ENCODE measurements around the gene PHIP.

The PHIP gene

DNA sequence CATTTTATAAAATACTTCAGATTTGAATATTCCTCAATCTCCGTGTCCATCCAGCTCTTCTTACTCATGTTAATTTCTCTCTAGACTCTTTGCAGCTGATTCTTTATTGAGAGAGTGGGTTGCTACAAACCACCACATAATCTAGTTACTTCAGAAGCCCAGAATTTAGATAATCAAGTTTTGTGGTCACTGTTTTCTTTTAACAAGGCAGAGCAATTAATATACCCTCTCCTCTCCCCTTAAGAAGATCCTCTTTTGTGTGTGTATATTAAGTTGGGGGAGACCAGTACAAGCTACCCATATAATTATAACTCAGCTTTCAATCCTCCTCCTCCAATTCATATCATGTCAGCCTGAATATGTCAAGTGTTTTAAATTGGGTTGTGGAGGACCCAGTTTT lies 115.6 kb downstream of the PHIP start:
- TF ChIP-seq CTCF (IDR thresholded peaks at IDR 0.05; ENCODE audit: low read length) (no peak), EZH2 (IDR thresholded peaks at IDR 0.05; ENCODE audit: borderline replicate concordance, low read length) (no peak)
- H3K9ac ChIP-seq (ENCODE audit: low read length): no peak overlapping the region
- H4K20me1 ChIP-seq (ENCODE audit: insufficient read depth, low read length): no peaks in the 10 kb centered on the region
- H3K4me2 ChIP-seq (ENCODE audit: low read length): no peak overlapping the region
- peaks cover 82% of the 10 kb centered on the region for H3K36me3 ChIP-seq (ENCODE audit: insufficient read depth, low read length)
- H3K9me2 ChIP-seq (ENCODE audit: low read depth, low read length): no peaks in the 10 kb centered on the region
- H3F3A ChIP-seq (ENCODE audit: insufficient read depth, low read length): no peaks in the 10 kb centered on the region
- no peaks in the 10 kb centered on the region for H3K9me3 ChIP-seq (ENCODE audit: low read length)
- no peaks in the 10 kb centered on the region for H3K4me1 ChIP-seq (ENCODE audit: insufficient read depth, low read length, severe bottlenecking)
- H2AFZ ChIP-seq (ENCODE audit: low read length): no peak overlapping the region
- no peaks in the 10 kb centered on the region for H3K27me3 ChIP-seq (ENCODE audit: insufficient read depth, low read length)
- no peak overlapping the region for H3K4me3 ChIP-seq (ENCODE audit: low read depth, low read length, poor library complexity, severe bottlenecking)
- H3K27ac ChIP-seq (ENCODE audit: low read depth, low read length, poor library complexity, severe bottlenecking): no peak overlapping the region
- H3K79me2 ChIP-seq (ENCODE audit: insufficient read depth, low read length): no peaks in the 10 kb centered on the region

DNA sequence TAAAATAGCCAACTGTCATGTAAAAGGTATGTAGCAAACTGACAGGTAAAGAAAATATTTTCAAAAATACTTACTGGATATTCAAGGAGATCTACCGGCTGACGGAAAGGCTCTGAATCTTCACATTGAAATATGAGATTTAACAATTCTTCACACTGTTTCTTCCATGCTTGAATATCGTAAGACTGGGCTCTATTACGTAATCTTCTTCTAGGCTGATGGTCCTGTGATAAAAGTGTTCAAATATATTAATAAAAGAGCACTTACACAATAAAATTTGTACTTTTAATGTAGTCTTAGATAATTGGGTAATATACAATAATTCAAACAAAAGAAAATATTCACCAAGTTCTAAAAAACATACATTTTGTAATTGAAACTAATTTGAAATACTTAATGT lies 123.3 kb downstream of the PHIP start:
- no peaks in the 10 kb centered on the region for H4K20me1 ChIP-seq (ENCODE audit: insufficient read depth, low read length)
- no peak overlapping the region for H3K4me2 ChIP-seq (ENCODE audit: low read length)
- H2AFZ ChIP-seq (ENCODE audit: low read length): no peak overlapping the region
- H3K36me3 ChIP-seq (ENCODE audit: insufficient read depth, low read length): peaks cover 98% of the 10 kb centered on the region
- H3K9ac ChIP-seq (ENCODE audit: low read length): no peak overlapping the region
- H3K4me3 ChIP-seq (ENCODE audit: low read depth, low read length, poor library complexity, severe bottlenecking): no peak overlapping the region
- no peaks in the 10 kb centered on the region for H3F3A ChIP-seq (ENCODE audit: insufficient read depth, low read length)
- TF ChIP-seq EZH2 (IDR thresholded peaks at IDR 0.05; ENCODE audit: borderline replicate concordance, low read length) (no peak), CTCF (IDR thresholded peaks at IDR 0.05; ENCODE audit: low read length) (no peak)
- no peaks in the 10 kb centered on the region for H3K9me2 ChIP-seq (ENCODE audit: low read depth, low read length)
- H3K79me2 ChIP-seq (ENCODE audit: insufficient read depth, low read length): no peaks in the 10 kb centered on the region
- no peaks in the 10 kb centered on the region for H3K9me3 ChIP-seq (ENCODE audit: low read length)
- no peak overlapping the region for H3K27ac ChIP-seq (ENCODE audit: low read depth, low read length, poor library complexity, severe bottlenecking)
- no peaks in the 10 kb centered on the region for H3K4me1 ChIP-seq (ENCODE audit: insufficient read depth, low read length, severe bottlenecking)
- no peaks in the 10 kb centered on the region for H3K27me3 ChIP-seq (ENCODE audit: insufficient read depth, low read length)

DNA sequence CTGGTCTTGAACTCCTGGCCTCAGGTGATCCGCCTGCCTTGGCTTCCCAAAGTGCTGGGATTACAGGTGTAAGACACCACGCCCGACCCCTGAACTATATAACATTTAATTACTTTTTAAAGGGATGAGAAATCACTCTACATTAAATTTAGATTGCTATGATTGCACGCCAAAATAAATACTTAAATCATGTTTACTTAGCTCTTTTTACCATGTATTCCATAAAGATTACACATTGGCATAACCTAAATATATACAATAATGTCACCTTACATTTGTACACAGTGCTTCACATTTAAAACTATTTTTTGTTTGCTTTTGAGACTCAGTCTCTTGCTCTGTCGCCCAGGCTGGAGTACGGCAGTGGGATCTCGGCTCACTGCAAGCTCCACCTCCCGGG lies 124.3 kb downstream of the PHIP start:
- peaks cover 98% of the 10 kb centered on the region for H3K36me3 ChIP-seq (ENCODE audit: insufficient read depth, low read length)
- no peak overlapping the region for H3K4me3 ChIP-seq (ENCODE audit: low read depth, low read length, poor library complexity, severe bottlenecking)
- H2AFZ ChIP-seq (ENCODE audit: low read length): no peak overlapping the region
- no peaks in the 10 kb centered on the region for H3F3A ChIP-seq (ENCODE audit: insufficient read depth, low read length)
- H3K27me3 ChIP-seq (ENCODE audit: insufficient read depth, low read length): no peaks in the 10 kb centered on the region
- H3K4me2 ChIP-seq (ENCODE audit: low read length): no peak overlapping the region
- no peak for TF ChIP-seq CTCF (IDR thresholded peaks at IDR 0.05; ENCODE audit: low read length)
- TF ChIP-seq EZH2 (IDR thresholded peaks at IDR 0.05; ENCODE audit: borderline replicate concordance, low read length): no peak
- H3K27ac ChIP-seq (ENCODE audit: low read depth, low read length, poor library complexity, severe bottlenecking): no peak overlapping the region
- H3K4me1 ChIP-seq (ENCODE audit: insufficient read depth, low read length, severe bottlenecking): no peaks in the 10 kb centered on the region
- H4K20me1 ChIP-seq (ENCODE audit: insufficient read depth, low read length): no peaks in the 10 kb centered on the region
- no peak overlapping the region for H3K9ac ChIP-seq (ENCODE audit: low read length)
- no peaks in the 10 kb centered on the region for H3K9me3 ChIP-seq (ENCODE audit: low read length)
- H3K9me2 ChIP-seq (ENCODE audit: low read depth, low read length): no peaks in the 10 kb centered on the region
- no peaks in the 10 kb centered on the region for H3K79me2 ChIP-seq (ENCODE audit: insufficient read depth, low read length)
